GM21723 (cell line): ENCODE data around the gene METRNL.

Experiments used
- ATAC-seq: cut with Tn5 transposase; IDR thresholded peaks from one replicate; pipeline ENCODE4 v1.9.1; 2021; ENCODE audit warnings: mild to moderate bottlenecking, moderate library complexity; ENCODE audit not compliant: unreplicated experiment

METRNL gene

GRCh38 chr17:83103943-83104311 is 24.5 kb downstream of the METRNL start:
- no peak for ATAC-seq

- no peak for ATAC-seq
Observed at GRCh38 chr17:83104577-83105505, 25.4 kb downstream of the METRNL start.

GRCh38 chr17:83105512-83105911 is 26.1 kb downstream of the METRNL start:
- ATAC-seq = no peak

GRCh38 chr17:83106056-83106588 is 26.7 kb downstream of the METRNL start:
- ATAC-seq = no peak

- no peak for ATAC-seq
Observed at GRCh38 chr17:83106913-83107655, 27.7 kb downstream of the METRNL start.

GRCh38 chr17:83107656-83108048 is 28.2 kb downstream of the METRNL start:
- ATAC-seq = no peak

GRCh38 chr17:83108709-83109108 is 29.3 kb downstream of the METRNL start:
- no peak for ATAC-seq

GRCh38 chr17:83109386-83109785 is 30.0 kb downstream of the METRNL start:
- no peak for ATAC-seq

- no peak for ATAC-seq
Observed at GRCh38 chr17:83109793-83110645, 30.6 kb downstream of the METRNL start.

GRCh38 chr17:83110735-83111134 is 31.3 kb downstream of the METRNL start:
- ATAC-seq = no peak

- ATAC-seq = no peak
Observed at GRCh38 chr17:83111516-83112282, 32.3 kb downstream of the METRNL start.

- ATAC-seq = no peak
Observed at GRCh38 chr17:83113381-83113780, 34.0 kb downstream of the METRNL start.

- no peak for ATAC-seq
Observed at GRCh38 chr17:83113792-83114191, 34.4 kb downstream of the METRNL start.

- ATAC-seq = no peak
Observed at GRCh38 chr17:83114706-83115105, 35.3 kb downstream of the METRNL start.

GRCh38 chr17:83115202-83115651 is 35.8 kb downstream of the METRNL start:
- ATAC-seq = no peak

- no peak for ATAC-seq
Observed at GRCh38 chr17:83115832-83116231, 36.4 kb downstream of the METRNL start.

GRCh38 chr17:83116311-83116771 is 36.9 kb downstream of the METRNL start:
- no peak for ATAC-seq

- ATAC-seq = no peak
Observed at GRCh38 chr17:83116783-83117555, 37.6 kb downstream of the METRNL start.

GRCh38 chr17:83117583-83117982 is 38.2 kb downstream of the METRNL start:
- ATAC-seq = no peak
